ENCODE data around the gene SPON2.

The SPON2 gene

GRCh38 chr4:1167244-1167949 is 5.0 kb downstream of the SPON2 start:
- Mint-ChIP-seq H3K9me3 (peaks cover 22% of the 10 kb centered on the region), H3K36me3 (ENCODE audit: low read depth) (no peaks in the 10 kb centered on the region), H3K4me1 (ENCODE audit: low read depth) (peaks cover 48% of the 10 kb centered on the region), H3K27me3 (peaks cover 69% of the 10 kb centered on the region), H3K4me3 (peak overlapping the region; percentile 77), H3K27ac (peak overlapping the region; percentile 12)
- intact Hi-C loops (cut with micrococcal nuclease): loop anchor here (2.0 to 5.0 kb wide), 4 partner anchors 37 to 101 kb away; partner anchors contain the start of gene CTBP1

GRCh38 chr4:1166509-1167243 is 5.7 kb downstream of the SPON2 start:
- Mint-ChIP-seq H3K9me3 (peaks cover 22% of the 10 kb centered on the region), H3K4me1 (ENCODE audit: low read depth) (peaks cover 46% of the 10 kb centered on the region), H3K36me3 (ENCODE audit: low read depth) (no peaks in the 10 kb centered on the region), H3K27me3 (peaks cover 62% of the 10 kb centered on the region), H3K4me3 (no peak overlapping the region), H3K27ac (peak overlapping the region; percentile 12)
- intact Hi-C loops (cut with micrococcal nuclease): loop anchor here (2.0 to 5.0 kb wide), 4 partner anchors 36 to 102 kb away; partner anchors contain the start of gene CTBP1

- H3K27ac Mint-ChIP-seq: no peak overlapping the region
- H3K4me1 Mint-ChIP-seq (ENCODE audit: low read depth): peaks cover 39% of the 10 kb centered on the region
- intact Hi-C loops (cut with micrococcal nuclease): loop anchor here (5.0 kb wide), 2 partner anchors 52 to 82 kb away; partner anchors contain the start of gene CTBP1
- no peak overlapping the region for H3K4me3 Mint-ChIP-seq
- H3K36me3 Mint-ChIP-seq (ENCODE audit: low read depth): no peaks in the 10 kb centered on the region
- peaks cover 22% of the 10 kb centered on the region for H3K9me3 Mint-ChIP-seq
- H3K27me3 Mint-ChIP-seq: peaks cover 54% of the 10 kb centered on the region
Measured at GRCh38 chr4:1164956-1165545, 7.3 kb downstream of the SPON2 start.

- Mint-ChIP-seq H3K4me1 (ENCODE audit: low read depth) (peaks cover 39% of the 10 kb centered on the region), H3K4me3 (peak overlapping the region; percentile 17), H3K27me3 (peaks cover 50% of the 10 kb centered on the region), H3K9me3 (peaks cover 22% of the 10 kb centered on the region), H3K36me3 (ENCODE audit: low read depth) (no peaks in the 10 kb centered on the region), H3K27ac (peak overlapping the region; percentile 58)
- intact Hi-C loops (cut with micrococcal nuclease): no loop called here
Measured at GRCh38 chr4:1164444-1164843, 7.9 kb downstream of the SPON2 start.

DNA sequence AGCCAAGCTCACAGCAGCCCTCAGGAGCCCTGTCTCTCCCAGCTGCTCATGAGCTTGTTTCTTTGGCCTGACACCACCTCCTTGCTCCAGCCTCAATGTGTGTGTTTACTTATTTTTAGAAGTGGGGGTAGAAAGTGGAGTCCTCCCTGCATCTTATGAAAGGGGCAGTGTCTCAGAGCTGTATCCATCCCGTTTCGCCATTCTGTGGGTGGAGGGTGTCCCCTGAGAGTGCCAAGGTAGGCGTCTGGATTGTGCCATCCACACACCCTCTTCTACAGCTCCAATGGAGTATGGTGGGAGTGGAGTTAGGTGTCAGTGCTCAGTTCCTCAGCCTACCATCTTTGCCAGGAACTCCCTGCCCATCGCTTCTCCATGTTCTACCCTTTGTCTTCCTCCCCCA is 8.3 kb downstream of the SPON2 start:
- peaks cover 22% of the 10 kb centered on the region for H3K9me3 Mint-ChIP-seq
- H3K4me3 Mint-ChIP-seq: peak overlapping the region; percentile 17
- intact Hi-C loops (cut with micrococcal nuclease): no loop called here
- H3K27me3 Mint-ChIP-seq: peaks cover 46% of the 10 kb centered on the region
- peak overlapping the region; percentile 58 for H3K27ac Mint-ChIP-seq
- H3K36me3 Mint-ChIP-seq (ENCODE audit: low read depth): no peaks in the 10 kb centered on the region
- H3K4me1 Mint-ChIP-seq (ENCODE audit: low read depth): peaks cover 39% of the 10 kb centered on the region

GRCh38 chr4:1160351-1160750 is 12.0 kb downstream of the SPON2 start:
- no peaks in the 10 kb centered on the region for H3K36me3 Mint-ChIP-seq (ENCODE audit: low read depth)
- intact Hi-C loops (cut with micrococcal nuclease): no loop called here
- H3K4me1 Mint-ChIP-seq (ENCODE audit: low read depth): peaks cover 21% of the 10 kb centered on the region
- peaks cover 45% of the 10 kb centered on the region for H3K27me3 Mint-ChIP-seq
- H3K27ac Mint-ChIP-seq: no peak overlapping the region
- H3K4me3 Mint-ChIP-seq: no peak overlapping the region
- peaks cover 39% of the 10 kb centered on the region for H3K9me3 Mint-ChIP-seq

- Mint-ChIP-seq H3K36me3 (ENCODE audit: low read depth) (no peaks in the 10 kb centered on the region), H3K4me1 (ENCODE audit: low read depth) (no peaks in the 10 kb centered on the region), H3K9me3 (peaks cover 18% of the 10 kb centered on the region), H3K4me3 (no peak overlapping the region), H3K27ac (no peak overlapping the region), H3K27me3 (peaks cover 67% of the 10 kb centered on the region)
- intact Hi-C loops (cut with micrococcal nuclease): no loop called here
Measured at GRCh38 chr4:1156069-1156468, 16.3 kb downstream of the SPON2 start.

DNA sequence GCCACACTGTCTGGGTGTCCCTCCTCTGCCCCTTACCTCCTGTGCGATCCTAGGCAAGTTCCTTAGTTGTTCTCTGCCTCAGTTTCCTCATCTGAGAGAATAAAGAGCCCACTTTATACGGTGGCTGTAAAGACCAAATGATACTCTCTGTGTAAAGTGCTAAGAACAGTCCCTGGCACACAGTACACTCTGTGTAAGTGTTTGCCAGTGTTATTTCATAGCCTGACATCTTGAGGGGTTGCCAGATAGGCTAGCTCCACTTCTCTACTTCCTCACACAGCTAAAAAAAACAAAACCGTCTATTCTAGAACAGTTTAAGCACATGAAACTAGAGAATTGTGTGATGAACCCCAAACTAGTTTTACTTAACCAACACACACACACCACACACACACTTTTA is 17.1 kb downstream of the SPON2 start:
- H3K36me3 Mint-ChIP-seq (ENCODE audit: low read depth): no peaks in the 10 kb centered on the region
- H3K27ac Mint-ChIP-seq: no peak overlapping the region
- H3K4me3 Mint-ChIP-seq: no peak overlapping the region
- H3K27me3 Mint-ChIP-seq: peaks cover 66% of the 10 kb centered on the region
- no peaks in the 10 kb centered on the region for H3K4me1 Mint-ChIP-seq (ENCODE audit: low read depth)
- intact Hi-C loops (cut with micrococcal nuclease): no loop called here
- peaks cover 18% of the 10 kb centered on the region for H3K9me3 Mint-ChIP-seq

DNA sequence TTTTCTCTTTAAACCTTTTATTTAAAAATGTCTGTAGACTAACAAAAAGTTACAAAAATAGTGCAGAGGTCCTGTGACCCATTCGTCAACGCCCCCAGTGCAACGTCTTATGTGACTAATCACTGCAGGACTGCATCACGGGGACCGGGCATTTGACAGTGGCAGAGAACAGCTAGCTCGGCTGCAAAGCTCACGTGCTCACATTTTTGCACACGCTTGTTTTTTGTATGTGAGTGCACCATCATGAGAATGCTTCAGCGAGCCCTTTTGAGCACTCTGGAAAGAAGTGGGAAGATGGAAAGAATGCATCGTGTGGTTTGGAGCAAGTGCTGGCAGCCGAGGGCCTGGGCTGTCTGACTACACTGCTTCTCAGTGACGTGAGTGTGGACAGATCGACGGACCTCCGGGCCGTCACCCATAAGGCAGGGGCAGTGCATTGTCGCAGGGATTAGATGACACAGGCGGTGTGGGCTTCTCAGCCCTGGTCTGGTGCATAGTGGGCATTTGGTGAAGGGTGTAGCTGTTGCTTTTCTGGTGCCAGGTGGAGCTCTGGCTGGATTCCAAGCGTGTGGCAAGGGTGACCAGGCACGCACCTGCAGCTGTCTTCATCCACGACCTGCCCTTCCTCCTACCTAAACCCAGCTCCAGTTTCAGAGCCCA is 17.7 kb downstream of the SPON2 start:
- intact Hi-C loops (cut with micrococcal nuclease): no loop called here
- H3K27ac Mint-ChIP-seq: no peak overlapping the region

DNA sequence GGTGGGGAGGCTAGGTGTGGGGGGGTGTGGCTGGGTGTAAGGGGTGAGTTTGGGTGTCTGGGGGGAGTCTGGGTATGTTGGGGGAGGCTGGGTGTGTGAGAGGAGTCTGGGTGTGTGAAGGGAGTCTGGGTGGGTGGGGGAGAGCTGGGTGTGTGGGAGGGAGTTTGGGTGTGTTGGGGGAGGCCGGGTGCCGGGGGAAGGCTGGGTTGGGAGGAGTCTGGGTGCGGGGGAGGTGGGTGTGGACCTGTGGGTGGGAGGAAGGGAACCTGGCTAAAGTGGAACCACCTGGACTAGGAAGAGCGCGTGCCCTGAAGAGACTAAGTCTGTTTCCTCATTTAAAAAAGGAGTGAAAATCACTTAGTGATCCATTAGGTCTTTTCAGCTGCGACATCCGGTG is 18.3 kb downstream of the SPON2 start:
- no peaks in the 10 kb centered on the region for H3K36me3 Mint-ChIP-seq (ENCODE audit: low read depth)
- H3K27me3 Mint-ChIP-seq: peaks cover 71% of the 10 kb centered on the region
- H3K4me3 Mint-ChIP-seq: no peak overlapping the region
- H3K9me3 Mint-ChIP-seq: peaks cover 18% of the 10 kb centered on the region
- H3K27ac Mint-ChIP-seq: no peak overlapping the region
- no peaks in the 10 kb centered on the region for H3K4me1 Mint-ChIP-seq (ENCODE audit: low read depth)
- intact Hi-C loops (cut with micrococcal nuclease): no loop called here

More for the DNA sequence above, 17.7 kb downstream of the SPON2 start:
- Mint-ChIP-seq H3K27me3 (peaks cover 68% of the 10 kb centered on the region), H3K4me1 (ENCODE audit: low read depth) (no peaks in the 10 kb centered on the region), H3K36me3 (ENCODE audit: low read depth) (no peaks in the 10 kb centered on the region), H3K4me3 (no peak overlapping the region), H3K9me3 (peaks cover 18% of the 10 kb centered on the region)

GRCh38 chr4:1153567-1154090 is 18.8 kb downstream of the SPON2 start:
- H3K4me3 Mint-ChIP-seq: no peak overlapping the region
- peaks cover 72% of the 10 kb centered on the region for H3K27me3 Mint-ChIP-seq
- no peak overlapping the region for H3K27ac Mint-ChIP-seq
- H3K9me3 Mint-ChIP-seq: peaks cover 15% of the 10 kb centered on the region
- H3K4me1 Mint-ChIP-seq (ENCODE audit: low read depth): no peaks in the 10 kb centered on the region
- no peaks in the 10 kb centered on the region for H3K36me3 Mint-ChIP-seq (ENCODE audit: low read depth)
- intact Hi-C loops (cut with micrococcal nuclease): no loop called here

DNA sequence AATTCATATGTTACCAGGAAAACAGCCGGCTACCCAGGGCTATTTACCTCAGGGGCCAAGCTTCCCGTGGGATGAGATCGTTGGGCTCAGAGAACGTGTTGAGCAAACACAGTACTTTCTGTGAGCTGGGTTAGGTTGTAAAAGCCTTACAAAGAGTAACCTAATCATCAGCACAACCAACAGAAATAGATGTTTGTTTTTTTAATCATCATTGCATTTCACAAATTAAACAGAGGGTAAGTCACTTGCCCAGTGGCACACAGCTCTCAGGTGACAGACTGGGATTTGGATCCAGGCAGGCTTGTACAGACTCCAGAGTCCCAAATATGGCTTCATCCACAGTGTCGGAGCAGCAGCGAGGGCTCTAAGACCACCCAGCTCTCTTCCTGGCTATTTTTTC is 20.1 kb downstream of the SPON2 start:
- Mint-ChIP-seq H3K4me1 (ENCODE audit: low read depth) (no peaks in the 10 kb centered on the region), H3K27ac (no peak overlapping the region), H3K4me3 (no peak overlapping the region), H3K9me3 (peaks cover 1% of the 10 kb centered on the region), H3K36me3 (ENCODE audit: low read depth) (no peaks in the 10 kb centered on the region), H3K27me3 (peaks cover 65% of the 10 kb centered on the region)
- intact Hi-C loops (cut with micrococcal nuclease): no loop called here

GRCh38 chr4:1151541-1151940 is 20.8 kb downstream of the SPON2 start:
- H3K4me3 Mint-ChIP-seq: no peak overlapping the region
- H3K9me3 Mint-ChIP-seq: no peaks in the 10 kb centered on the region
- H3K27me3 Mint-ChIP-seq: peaks cover 65% of the 10 kb centered on the region
- H3K27ac Mint-ChIP-seq: no peak overlapping the region
- no peaks in the 10 kb centered on the region for H3K4me1 Mint-ChIP-seq (ENCODE audit: low read depth)
- intact Hi-C loops (cut with micrococcal nuclease): no loop called here
- no peaks in the 10 kb centered on the region for H3K36me3 Mint-ChIP-seq (ENCODE audit: low read depth)

Data from dendritic cell treated with granulocyte-macrophage colony-stimulating factor and Interleukin-4, amounts not matched to agents 40 ng/mL and 50 ng/mL, for 4 days (primary cell).